Fibroblast of the aortic adventitia (primary cell): ENCODE results near the gene COP1. TPM values are rescaled to one million over a fixed set of nuclear protein-coding genes. Genes with fewer than 3 reads are reported as not detected.
"Not testable (repeated sequence)": the region's sequence is repeated elsewhere in the genome, so short reads cannot be mapped to it uniquely, and the experiment has no call there.

Experiments
- DNase-seq: peaks from one replicate; pipeline ENCODE4 v3.0.0-alpha.2; 2010; ENCODE audit warnings: low read depth
- H3K4me3 ChIP-seq: 2 replicates; pipeline ENCODE4 v1.5.1; 2011; ENCODE audit warnings: low read depth, mild to moderate bottlenecking, control low read depth, low read length, moderate library complexity
- total RNA-seq: library from RNA; depleted of rRNA; stranded (reverse); fragments of >200 nt; gene quantifications from 2 replicates; pipeline ENCODE4 v1.2.3, GENCODE V29; 2012; ENCODE audit warnings: low replicate concordance
- TF ChIP-seq, protein P1 (sequence below): IDR thresholded peaks from 2 replicates; pipeline ENCODE4 v1.5.1; 2011; ENCODE audit warnings: mild to moderate bottlenecking, low read length, control low read depth, inconsistent platforms; ENCODE audit not compliant: insufficient read depth

The COP1 gene
- total RNA-seq: 56.6 and 177 TPM in 2 replicates

DNA sequence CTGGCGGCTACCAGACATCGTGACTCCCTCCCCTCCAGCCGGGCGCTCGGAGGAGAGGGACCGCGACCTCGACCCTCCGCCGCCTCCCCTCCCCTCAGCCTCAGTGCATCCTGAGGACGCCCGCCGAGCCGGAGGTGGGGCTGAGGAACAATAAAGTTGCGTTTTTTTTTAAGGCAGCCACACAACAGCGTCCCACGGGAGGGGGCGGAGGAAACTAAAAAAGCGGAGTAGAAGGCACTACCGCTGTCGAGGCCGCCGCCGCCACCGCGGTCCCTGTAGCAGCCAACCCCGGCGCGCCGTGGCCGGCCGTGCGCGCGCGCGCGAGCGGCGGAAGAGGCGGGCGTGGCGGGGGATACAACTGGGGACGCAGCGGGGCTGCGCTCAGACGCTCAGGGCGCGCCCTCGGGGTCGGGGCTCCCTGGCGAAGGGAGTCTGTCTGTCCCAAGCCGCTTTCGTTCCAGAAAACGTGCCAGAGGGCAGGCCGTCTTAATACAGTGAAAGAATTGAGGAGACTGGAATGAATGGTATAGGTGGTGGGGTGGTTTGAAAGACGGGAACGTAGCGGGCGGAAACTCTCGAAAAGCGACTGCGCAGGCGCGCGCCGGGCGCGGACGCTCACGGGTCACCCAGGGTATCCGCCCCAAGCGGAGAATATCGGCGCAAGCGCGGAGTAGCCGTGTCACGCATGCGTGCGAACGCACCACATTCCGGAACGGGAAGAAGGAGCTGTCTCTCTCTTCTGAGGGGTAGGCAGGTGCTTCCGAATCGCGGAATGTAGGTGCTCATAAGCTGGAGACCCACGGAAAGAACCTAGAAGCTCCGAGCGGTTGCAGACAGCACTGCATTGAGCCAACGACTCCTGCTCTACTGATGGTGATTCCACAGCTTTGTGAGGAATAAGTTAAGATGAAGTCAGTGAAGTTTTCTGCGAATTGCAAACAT, at the start of gene COP1:
Gene COP1, minus strand, starts transcription at position 326 of the 942 bp plus-strand sequence. Its CDS starts 308 bp downstream, at position 18.
- TF ChIP-seq, protein P1, sequence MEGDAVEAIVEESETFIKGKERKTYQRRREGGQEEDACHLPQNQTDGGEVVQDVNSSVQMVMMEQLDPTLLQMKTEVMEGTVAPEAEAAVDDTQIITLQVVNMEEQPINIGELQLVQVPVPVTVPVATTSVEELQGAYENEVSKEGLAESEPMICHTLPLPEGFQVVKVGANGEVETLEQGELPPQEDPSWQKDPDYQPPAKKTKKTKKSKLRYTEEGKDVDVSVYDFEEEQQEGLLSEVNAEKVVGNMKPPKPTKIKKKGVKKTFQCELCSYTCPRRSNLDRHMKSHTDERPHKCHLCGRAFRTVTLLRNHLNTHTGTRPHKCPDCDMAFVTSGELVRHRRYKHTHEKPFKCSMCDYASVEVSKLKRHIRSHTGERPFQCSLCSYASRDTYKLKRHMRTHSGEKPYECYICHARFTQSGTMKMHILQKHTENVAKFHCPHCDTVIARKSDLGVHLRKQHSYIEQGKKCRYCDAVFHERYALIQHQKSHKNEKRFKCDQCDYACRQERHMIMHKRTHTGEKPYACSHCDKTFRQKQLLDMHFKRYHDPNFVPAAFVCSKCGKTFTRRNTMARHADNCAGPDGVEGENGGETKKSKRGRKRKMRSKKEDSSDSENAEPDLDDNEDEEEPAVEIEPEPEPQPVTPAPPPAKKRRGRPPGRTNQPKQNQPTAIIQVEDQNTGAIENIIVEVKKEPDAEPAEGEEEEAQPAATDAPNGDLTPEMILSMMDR: no peak
- DNase-seq: peak; percentile 94

DNA sequence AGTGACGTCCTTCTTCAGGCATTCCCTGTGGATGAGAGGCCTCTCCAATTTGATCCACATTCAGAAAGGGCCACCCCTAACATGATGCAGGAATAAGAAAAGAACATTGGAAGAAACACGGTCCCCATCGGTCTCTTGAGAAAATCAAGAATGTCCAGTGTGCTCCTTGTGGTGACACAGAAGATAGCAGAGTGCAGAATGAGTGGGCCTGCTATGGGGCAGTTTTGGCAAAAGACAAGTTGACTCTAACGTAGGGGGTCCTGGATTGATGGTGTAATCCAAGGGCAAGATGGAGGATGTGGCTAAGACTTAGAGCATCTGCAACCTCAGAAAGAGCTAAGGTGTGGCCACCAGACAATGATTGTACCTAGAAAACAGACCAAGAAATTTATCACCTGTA, 45.1 kb upstream of the COP1 start:
- TF ChIP-seq, protein P1: no peak
- no peak overlapping the region for H3K4me3 ChIP-seq
- DNase-seq: no peak

More for the DNA sequence above, at the start of gene COP1:
- H3K4me3 ChIP-seq: peak within 1 kb of the TSS; percentile 80

DNA sequence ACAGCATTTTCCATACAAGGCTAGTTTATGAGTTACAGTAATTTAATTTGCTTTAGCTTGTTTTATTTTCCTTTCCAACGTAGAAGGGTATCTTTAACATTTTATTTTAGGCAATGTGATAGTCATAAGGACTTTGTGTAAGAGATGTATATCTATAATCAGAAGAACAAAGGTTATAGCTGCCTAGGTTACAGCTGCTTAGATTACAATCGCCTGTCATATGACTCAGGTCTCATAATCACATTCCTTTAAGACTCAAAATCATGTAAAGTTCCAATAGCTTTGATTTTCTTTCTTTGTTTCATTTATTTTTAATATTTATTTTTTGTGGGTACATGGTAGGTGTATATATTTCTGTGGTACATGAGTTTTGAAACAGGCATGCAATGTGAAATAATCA, 37.8 kb upstream of the COP1 start:
- no peak for DNase-seq
- no peak overlapping the region for H3K4me3 ChIP-seq
- TF ChIP-seq, protein P1: no peak

DNA sequence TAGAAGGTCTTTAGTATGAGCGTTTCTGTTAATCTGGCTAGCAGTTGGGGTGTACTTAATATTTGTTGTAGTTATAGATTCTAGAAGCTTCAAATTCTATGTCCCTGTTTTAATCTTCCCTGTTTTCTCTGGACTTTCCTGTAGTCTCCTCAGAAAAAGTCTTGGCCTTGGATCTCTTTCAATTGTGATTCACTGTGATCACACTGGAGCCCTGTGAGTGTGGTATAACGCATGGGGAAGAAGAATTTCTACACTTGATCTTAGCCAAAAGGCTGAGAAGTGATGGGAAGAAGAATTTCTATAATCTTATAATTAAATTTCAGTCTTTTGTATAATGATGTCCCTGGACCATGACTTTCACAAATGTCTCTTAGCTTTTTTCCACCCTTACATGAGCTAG, 36.7 kb upstream of the COP1 start:
- no peak overlapping the region for H3K4me3 ChIP-seq
- peak; percentile 67 for DNase-seq
- TF ChIP-seq, protein P1: no peak

DNA sequence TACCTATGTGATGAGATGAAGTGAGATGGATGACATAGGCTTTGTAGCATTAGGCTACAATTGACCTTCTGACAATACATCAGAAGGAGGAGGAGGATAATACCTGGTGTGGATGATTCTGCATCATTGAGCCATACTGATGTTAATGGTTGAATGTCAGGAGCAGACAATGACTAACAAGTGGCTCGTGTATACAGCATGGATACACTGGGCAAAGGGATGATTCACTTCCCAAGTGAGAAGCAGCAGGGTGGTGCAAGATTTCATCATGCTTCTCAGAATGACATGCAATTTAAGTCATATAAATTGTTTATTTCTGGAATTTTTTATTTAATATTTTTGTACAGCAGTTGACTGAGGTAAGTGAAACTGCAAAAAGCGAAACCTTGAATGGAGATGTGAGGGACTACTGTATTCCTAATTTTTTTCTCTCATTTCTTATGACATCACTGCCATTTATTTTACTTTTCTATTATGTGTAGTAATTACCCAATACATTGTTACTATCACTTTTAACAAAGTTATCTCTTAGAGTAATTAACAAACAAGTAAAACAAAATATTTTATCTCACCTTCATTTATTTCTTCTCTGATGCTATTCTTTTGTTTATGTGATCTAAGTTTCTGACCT, 34.4 kb upstream of the COP1 start:
- DNase-seq: peak; percentile 88
- H3K4me3 ChIP-seq: peak overlapping the region; percentile 1
- TF ChIP-seq, protein P1: no peak

DNA sequence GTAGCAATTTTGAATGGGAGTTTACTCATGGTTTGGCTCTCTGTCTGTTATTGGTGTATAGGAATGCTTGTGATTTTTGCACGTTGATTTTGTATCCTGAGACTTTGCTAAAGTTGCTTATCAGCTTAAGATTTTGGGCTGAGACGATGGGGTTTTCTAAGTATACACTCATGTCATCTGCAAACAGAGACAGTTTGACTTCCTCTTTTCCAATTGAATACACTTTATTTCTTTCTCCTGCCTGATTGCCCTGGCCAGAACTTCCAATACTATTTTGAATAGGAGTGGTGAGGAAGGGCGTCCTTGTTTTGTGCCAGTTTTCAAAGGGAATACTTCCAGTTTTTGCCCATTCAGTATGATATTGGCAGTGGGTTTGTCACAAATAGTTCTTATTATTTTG, 26.6 kb upstream of the COP1 start:
- DNase-seq, H3K4me3 ChIP-seq: not testable (repeated sequence)

DNA sequence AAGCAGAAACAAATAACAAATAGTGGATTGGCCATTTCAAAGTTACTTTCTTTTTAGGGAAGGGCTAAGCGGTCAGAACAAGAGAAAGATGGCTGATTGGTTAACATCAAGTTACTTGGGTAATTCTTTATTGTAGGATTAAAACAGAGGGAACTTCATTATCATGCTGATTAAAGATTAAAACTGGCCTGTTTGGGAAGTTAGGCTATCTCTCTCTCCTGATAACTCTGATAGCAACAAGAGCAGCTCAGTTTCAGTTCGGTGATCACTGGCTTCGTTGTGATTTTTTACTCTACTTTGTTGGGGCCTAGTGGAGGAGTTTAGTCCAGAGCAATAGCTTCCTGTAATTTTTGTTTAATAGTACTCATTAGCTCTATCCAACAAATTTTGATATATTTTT, 20.5 kb upstream of the COP1 start:
- TF ChIP-seq, protein P1: no peak
- no peak overlapping the region for H3K4me3 ChIP-seq
- peak; percentile 7 for DNase-seq
